ENCODE results near the gene EIF3J.

- TF ChIP-seq CTCF (IDR thresholded peaks at IDR 0.05; ENCODE audit: low read depth, low read length, missing input control) (no peak), YY1 (IDR thresholded peaks at IDR 0.05) (no peak), MAX (IDR thresholded peaks at IDR 0.05) (no peak), FOXA1 (IDR thresholded peaks at IDR 0.05) (no peak), REST (IDR thresholded peaks at IDR 0.05) (no peak), SP1 (IDR thresholded peaks at IDR 0.05) (no peak), JUND (IDR thresholded peaks at IDR 0.05) (no peak), RXRA (IDR thresholded peaks at IDR 0.05) (no peak), TAF1 (conservative IDR thresholded peaks at IDR 0.05) (no peak), GABPA (IDR thresholded peaks at IDR 0.05 in 1 of 2, conservative IDR thresholded peaks at IDR 0.05 in 1 of 2) (no peak), EGR1 (IDR thresholded peaks at IDR 0.05; ENCODE audit: low read depth in 2 of 2) (no peak), RAD21 (IDR thresholded peaks at IDR 0.05) (no peak), ATF3 (IDR thresholded peaks at IDR 0.05) (no peak)
These were observed 48.7 kb downstream of the EIF3J start for GRCh38 chr15:44585633-44586032.

Data from liver (tissue), 3 donors.